ENCODE measurements around the gene BMP15. TPM values are rescaled to one million over a fixed set of nuclear protein-coding genes. Genes with fewer than 3 reads are reported as not detected.

The BMP15 gene
- total RNA-seq, 1 experiment from 2014 or later: not detected

DNA sequence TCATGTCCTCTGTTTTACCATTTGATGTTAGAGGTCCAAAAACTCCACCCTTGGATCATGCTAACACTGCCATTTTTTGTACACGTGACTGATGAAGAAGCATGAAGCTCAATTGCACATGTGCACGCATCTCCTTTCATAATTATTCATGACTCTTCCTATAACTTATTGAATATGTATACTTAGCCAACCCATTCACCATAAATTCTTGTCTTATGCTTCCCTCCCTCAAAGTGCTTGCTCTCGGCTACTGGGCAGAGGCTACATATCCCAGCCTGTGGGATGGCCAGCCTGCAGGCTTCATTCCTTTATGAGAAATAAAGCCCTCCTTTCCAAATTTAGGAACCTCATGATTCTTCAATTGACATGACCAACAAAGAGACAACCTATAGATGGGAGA lies 17.5 kb upstream of the BMP15 start:
- no TSS peak for BruUV-seq (replicated peaks)
- intact Hi-C loops (cut with micrococcal nuclease; ENCODE audit: unreplicated experiment): no loop called here
- Histone ChIP-seq H3K27ac (no peak overlapping the region), H3K27me3 (ENCODE audit: insufficient read depth, low read depth) (no peaks in the 10 kb centered on the region), H2AFZ (no peak overlapping the region), H3K36me3 (ENCODE audit: low read depth) (no peaks in the 10 kb centered on the region), H3K4me1 (replicated peaks; ENCODE audit: insufficient read depth) (no peaks in the 10 kb centered on the region), H3K9me2 (ENCODE audit: insufficient read depth) (no peaks in the 10 kb centered on the region), H3K79me2 (ENCODE audit: low read depth) (no peaks in the 10 kb centered on the region), H4K20me1 (ENCODE audit: insufficient read depth) (no peaks in the 10 kb centered on the region), H3K4me3 (no peak overlapping the region), H3K4me2 (no peak overlapping the region), H3F3A (ENCODE audit: insufficient read depth, low read depth) (no peaks in the 10 kb centered on the region), H3K9me3 (ENCODE audit: insufficient read depth, low read depth) (no peaks in the 10 kb centered on the region)
- TF ChIP-seq, protein P1, sequence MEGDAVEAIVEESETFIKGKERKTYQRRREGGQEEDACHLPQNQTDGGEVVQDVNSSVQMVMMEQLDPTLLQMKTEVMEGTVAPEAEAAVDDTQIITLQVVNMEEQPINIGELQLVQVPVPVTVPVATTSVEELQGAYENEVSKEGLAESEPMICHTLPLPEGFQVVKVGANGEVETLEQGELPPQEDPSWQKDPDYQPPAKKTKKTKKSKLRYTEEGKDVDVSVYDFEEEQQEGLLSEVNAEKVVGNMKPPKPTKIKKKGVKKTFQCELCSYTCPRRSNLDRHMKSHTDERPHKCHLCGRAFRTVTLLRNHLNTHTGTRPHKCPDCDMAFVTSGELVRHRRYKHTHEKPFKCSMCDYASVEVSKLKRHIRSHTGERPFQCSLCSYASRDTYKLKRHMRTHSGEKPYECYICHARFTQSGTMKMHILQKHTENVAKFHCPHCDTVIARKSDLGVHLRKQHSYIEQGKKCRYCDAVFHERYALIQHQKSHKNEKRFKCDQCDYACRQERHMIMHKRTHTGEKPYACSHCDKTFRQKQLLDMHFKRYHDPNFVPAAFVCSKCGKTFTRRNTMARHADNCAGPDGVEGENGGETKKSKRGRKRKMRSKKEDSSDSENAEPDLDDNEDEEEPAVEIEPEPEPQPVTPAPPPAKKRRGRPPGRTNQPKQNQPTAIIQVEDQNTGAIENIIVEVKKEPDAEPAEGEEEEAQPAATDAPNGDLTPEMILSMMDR (conservative IDR thresholded peaks at IDR 0.05): no peak
- no peak for TF ChIP-seq EZH2 (IDR thresholded peaks at IDR 0.05; ENCODE audit: low read depth)
- no peak for DNase-seq
- POLR2A ChIA-PET (ENCODE audit: unreplicated experiment): no interaction called here
- CTCF ChIA-PET: no interaction called here

DNA sequence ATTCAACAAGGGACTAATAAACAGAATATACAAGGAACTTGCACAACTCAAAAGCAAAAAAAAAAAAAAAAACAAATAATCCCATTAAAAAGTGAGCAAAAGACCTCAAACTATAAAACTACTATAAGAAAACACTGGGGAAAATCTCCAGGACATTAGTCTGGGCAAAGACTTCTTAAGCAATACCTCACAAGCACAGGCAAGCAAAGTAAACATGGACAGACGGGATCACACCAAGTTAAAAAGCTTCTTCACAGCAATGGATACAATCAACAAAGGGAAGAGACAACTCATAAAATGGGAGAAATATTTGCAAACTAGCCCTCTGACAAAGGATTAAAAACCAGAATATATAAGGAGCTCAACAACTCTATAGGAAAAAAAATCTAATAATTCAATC lies 17.1 kb upstream of the BMP15 start:
- H3K9me3 ChIP-seq (ENCODE audit: insufficient read depth, low read depth): no peaks in the 10 kb centered on the region
- DNase-seq: no peak
- no peak overlapping the region for H3K4me3 ChIP-seq
- H3K4me1 ChIP-seq (replicated peaks; ENCODE audit: insufficient read depth): no peaks in the 10 kb centered on the region
- no peaks in the 10 kb centered on the region for H3K36me3 ChIP-seq (ENCODE audit: low read depth)
- TF ChIP-seq, protein P1 (conservative IDR thresholded peaks at IDR 0.05): no peak
- no peak for TF ChIP-seq EZH2 (IDR thresholded peaks at IDR 0.05; ENCODE audit: low read depth)
- ChIA-PET CTCF (no interaction called here), POLR2A (ENCODE audit: unreplicated experiment) (no interaction called here)
- no peak overlapping the region for H3K27ac ChIP-seq
- intact Hi-C loops (cut with micrococcal nuclease; ENCODE audit: unreplicated experiment): no loop called here
- H3K9me2 ChIP-seq (ENCODE audit: insufficient read depth): no peaks in the 10 kb centered on the region
- no TSS peak for BruUV-seq (replicated peaks)
- no peaks in the 10 kb centered on the region for H3K79me2 ChIP-seq (ENCODE audit: low read depth)
- H3K27me3 ChIP-seq (ENCODE audit: insufficient read depth, low read depth): no peaks in the 10 kb centered on the region
- no peak overlapping the region for H2AFZ ChIP-seq
- no peaks in the 10 kb centered on the region for H4K20me1 ChIP-seq (ENCODE audit: insufficient read depth)
- H3F3A ChIP-seq (ENCODE audit: insufficient read depth, low read depth): no peaks in the 10 kb centered on the region
- H3K4me2 ChIP-seq: no peak overlapping the region

DNA sequence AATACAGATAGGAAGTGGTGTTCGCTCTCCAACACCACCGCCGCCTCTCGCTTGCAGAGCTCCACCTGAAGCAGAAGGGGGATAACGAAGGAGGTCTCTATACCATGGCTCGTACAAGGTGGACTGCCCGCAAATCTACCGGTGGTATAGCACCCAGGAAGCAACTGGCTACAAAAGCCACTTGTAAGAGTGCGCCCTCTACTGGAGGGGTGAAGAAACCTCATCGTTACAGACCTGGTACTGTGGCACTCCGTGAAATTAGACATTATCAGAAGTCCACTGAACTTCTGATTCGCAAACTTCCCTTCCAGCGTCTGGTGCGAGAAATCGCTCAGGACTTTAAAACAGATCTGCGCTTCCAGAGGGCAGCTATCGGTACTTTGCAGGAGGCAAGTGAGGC lies 5.2 kb upstream of the BMP15 start:
- peak in 1 of 2 experiments; percentile 4 for DNase-seq
- no peaks in the 10 kb centered on the region for H4K20me1 ChIP-seq (ENCODE audit: insufficient read depth)
- H3K9me2 ChIP-seq (ENCODE audit: insufficient read depth): no peaks in the 10 kb centered on the region
- H3F3A ChIP-seq (ENCODE audit: insufficient read depth, low read depth): no peaks in the 10 kb centered on the region
- ChIA-PET CTCF (no interaction called here), POLR2A (ENCODE audit: unreplicated experiment) (no interaction called here)
- H3K9me3 ChIP-seq (ENCODE audit: insufficient read depth, low read depth): no peaks in the 10 kb centered on the region
- TF ChIP-seq, protein P1 (conservative IDR thresholded peaks at IDR 0.05): peak; percentile 52
- no peak for TF ChIP-seq EZH2 (IDR thresholded peaks at IDR 0.05; ENCODE audit: low read depth)
- H2AFZ ChIP-seq: no peak overlapping the region
- no peak overlapping the region for H3K4me2 ChIP-seq
- no peaks in the 10 kb centered on the region for H3K79me2 ChIP-seq (ENCODE audit: low read depth)
- H3K4me3 ChIP-seq: no peak overlapping the region
- intact Hi-C loops (cut with micrococcal nuclease; ENCODE audit: unreplicated experiment): no loop called here
- no TSS peak for BruUV-seq (replicated peaks)
- H3K36me3 ChIP-seq (ENCODE audit: low read depth): no peaks in the 10 kb centered on the region
- H3K4me1 ChIP-seq (replicated peaks; ENCODE audit: insufficient read depth): no peaks in the 10 kb centered on the region
- no peak overlapping the region for H3K27ac ChIP-seq
- H3K27me3 ChIP-seq (ENCODE audit: insufficient read depth, low read depth): no peaks in the 10 kb centered on the region
